ENCODE measurements around the gene PRDM16. TPM values are rescaled to one million over a fixed set of nuclear protein-coding genes. Genes with fewer than 3 reads are reported as not detected.

PRDM16 gene
- polyA plus RNA-seq, 2 of the 4 experiments (the other 2 are of a cell fraction): 0.03 to 0.35 TPM

DNA sequence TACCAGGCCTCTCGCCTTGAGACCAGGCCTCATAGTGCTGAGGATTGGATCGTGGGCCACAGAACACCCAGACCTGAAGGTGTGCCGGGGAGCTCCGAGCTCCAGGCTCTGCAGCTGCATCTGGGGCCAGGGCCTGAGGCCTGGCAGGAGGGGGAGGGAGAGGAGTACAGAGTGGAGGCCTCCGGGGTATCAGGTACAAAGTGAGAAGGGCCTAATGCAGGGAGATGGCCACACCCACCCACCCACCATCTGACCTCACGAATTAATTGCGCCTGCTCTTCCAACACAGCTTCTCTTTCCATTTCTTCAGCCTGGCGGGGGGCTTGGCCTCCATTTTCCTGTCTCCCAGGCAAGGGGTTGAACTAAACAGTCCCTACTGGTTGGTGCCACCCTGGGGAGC, 286.1 kb downstream of the PRDM16 start:
- TF ChIP-seq RAD21 (conservative IDR thresholded peaks at IDR 0.05 in 1 of 2, IDR thresholded peaks at IDR 0.05 in 1 of 2) (no peak), CBX8 (IDR thresholded peaks at IDR 0.05) (no peak), RCOR1 (IDR thresholded peaks at IDR 0.05; ENCODE audit: low read depth, low read length) (no peak), MYC (IDR thresholded peaks at IDR 0.05; ENCODE audit: borderline replicate concordance, low read length) (no peak)
- H3K4me1 ChIP-seq: no peaks in the 10 kb centered on the region
- no peak overlapping the region for H3K27ac ChIP-seq
- no peaks in the 10 kb centered on the region for H3K9me3 ChIP-seq
- ChIA-PET POLR2A (no interaction called here), CTCF (no interaction called here)
- no peak for DNase-seq (ENCODE audit: low read depth in 1 of 2, low spot score in 1 of 2)
- 68% methylated on average over 5 of the region's 8 CpGs for WGBS (ENCODE audit: missing lambda C conversion rate)
- no peak overlapping the region for H3K4me3 ChIP-seq
- FAIRE-seq: no peak
- H3K4me2 ChIP-seq: no peak overlapping the region
- no peak for ATAC-seq

DNA sequence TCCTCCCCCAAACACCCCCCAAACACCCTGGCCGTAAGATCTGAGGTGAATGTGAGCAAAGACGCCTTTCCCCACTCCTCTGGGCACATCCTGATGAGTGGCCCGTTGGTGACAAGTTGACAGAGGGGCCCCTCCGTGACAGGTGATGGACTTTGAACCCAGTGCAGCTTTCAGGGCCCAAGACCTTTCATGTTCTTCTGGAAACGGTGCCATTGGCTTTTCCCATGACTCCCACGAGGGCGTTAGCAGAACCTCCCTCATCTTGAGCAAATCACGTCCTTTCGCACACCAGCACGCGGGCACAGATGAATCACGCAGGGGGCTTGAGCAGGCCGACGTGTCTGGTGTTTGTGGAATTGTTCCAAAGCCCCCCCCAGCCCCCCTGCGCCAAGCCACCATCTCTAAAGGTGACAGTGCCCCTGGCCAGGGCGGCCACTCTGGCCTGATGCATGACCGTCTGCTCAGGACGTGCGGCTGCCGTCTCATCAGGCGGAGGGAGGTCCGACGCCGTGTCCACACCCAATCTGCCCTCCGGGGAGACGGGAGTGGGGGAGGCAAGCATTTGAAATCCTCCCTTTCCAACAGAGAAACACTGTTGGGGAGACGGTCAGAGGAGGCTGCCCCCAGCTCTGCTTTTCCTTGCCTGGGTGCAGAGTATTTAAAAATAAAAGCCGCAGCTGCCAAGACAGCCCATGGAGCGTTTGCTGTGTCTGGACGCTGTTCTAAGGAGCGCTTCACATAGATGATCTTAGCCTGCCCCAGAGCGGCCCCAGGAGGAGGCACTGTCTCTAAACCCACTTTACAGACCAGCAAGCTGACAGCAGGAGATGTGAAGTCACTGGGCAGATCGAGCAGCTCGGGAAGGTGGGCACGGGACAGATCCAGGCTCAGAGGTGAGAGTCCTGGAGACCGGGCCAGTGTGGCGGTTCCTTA, 287.2 kb downstream of the PRDM16 start:
- CTCF ChIA-PET: no interaction called here
- Histone ChIP-seq H3K4me2 (no peak overlapping the region), H3K27ac (no peak overlapping the region), H3K4me1 (no peaks in the 10 kb centered on the region), H3K9me3 (no peaks in the 10 kb centered on the region), H3K4me3 (no peak overlapping the region)
- FAIRE-seq: no peak
- WGBS (ENCODE audit: missing lambda C conversion rate): 57% methylated on average over 18 of the region's 37 CpGs
- TF ChIP-seq NFE2L2 (conservative IDR thresholded peaks at IDR 0.05; ENCODE audit: low read length): no peak
- TF ChIP-seq, protein P1, sequence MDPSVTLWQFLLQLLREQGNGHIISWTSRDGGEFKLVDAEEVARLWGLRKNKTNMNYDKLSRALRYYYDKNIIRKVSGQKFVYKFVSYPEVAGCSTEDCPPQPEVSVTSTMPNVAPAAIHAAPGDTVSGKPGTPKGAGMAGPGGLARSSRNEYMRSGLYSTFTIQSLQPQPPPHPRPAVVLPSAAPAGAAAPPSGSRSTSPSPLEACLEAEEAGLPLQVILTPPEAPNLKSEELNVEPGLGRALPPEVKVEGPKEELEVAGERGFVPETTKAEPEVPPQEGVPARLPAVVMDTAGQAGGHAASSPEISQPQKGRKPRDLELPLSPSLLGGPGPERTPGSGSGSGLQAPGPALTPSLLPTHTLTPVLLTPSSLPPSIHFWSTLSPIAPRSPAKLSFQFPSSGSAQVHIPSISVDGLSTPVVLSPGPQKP (IDR thresholded peaks at IDR 0.05; ENCODE audit: low read depth, low read length): no peak
- no peak for TF ChIP-seq HOXB13 (CRISPR knock-in tag; IDR thresholded peaks at IDR 0.05; ENCODE audit: low read depth)
- TF ChIP-seq MYC (IDR thresholded peaks at IDR 0.05; ENCODE audit: borderline replicate concordance, low read length): no peak
- TF ChIP-seq RFX5 (IDR thresholded peaks at IDR 0.05): no peak
- POLR2A ChIA-PET: no interaction called here
- no peak for DNase-seq (ENCODE audit: low read depth in 1 of 2, low spot score in 1 of 2)
- no peak for ATAC-seq

DNA sequence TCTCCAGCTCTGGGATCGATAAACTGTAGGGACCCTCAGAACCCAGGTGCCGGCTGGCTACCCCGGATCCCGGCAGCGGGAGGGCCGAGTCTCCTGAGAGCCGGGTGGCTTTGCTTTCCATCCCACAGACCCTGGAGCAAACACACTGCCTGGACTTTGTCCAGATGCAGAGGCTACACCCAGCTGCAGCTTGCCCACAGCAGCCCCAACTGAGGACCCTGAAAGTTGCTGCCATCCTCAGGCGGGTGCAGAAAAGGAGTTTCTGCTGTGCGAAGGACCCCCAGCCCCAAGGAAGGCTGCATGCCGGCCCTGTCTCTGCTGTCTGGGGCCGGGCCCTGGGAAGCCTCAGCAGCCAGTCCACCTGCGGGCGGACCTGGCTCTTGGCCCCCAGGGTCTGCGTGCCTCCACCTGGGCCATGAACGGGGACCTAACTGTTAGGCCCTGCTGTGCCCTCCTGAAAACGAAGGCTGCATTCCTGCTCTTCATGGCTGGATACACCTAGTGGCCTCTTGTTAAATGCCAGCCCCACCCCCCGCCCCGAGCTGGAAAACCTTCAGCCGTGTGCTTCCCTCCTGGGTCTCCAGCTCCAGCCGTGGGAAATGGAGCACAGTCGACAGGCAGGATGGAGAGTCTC, 287.9 kb downstream of the PRDM16 start:
- ChIA-PET CTCF (no interaction called here), POLR2A (no interaction called here)
- H3K4me2 ChIP-seq: no peak overlapping the region
- DNase-seq (ENCODE audit: low read depth in 1 of 2, low spot score in 1 of 2): no peak
- no peak overlapping the region for H3K4me3 ChIP-seq
- no peaks in the 10 kb centered on the region for H3K9me3 ChIP-seq
- ATAC-seq: no peak
- FAIRE-seq: no peak
- WGBS (ENCODE audit: missing lambda C conversion rate): 46% methylated on average over 9 of the region's 21 CpGs
- H3K27ac ChIP-seq: no peak overlapping the region
- H3K4me1 ChIP-seq: no peaks in the 10 kb centered on the region
- no peak for TF ChIP-seq ZFP36 (IDR thresholded peaks at IDR 0.05; ENCODE audit: borderline replicate concordance, partially characterized antibody)
- TF ChIP-seq, protein P2, sequence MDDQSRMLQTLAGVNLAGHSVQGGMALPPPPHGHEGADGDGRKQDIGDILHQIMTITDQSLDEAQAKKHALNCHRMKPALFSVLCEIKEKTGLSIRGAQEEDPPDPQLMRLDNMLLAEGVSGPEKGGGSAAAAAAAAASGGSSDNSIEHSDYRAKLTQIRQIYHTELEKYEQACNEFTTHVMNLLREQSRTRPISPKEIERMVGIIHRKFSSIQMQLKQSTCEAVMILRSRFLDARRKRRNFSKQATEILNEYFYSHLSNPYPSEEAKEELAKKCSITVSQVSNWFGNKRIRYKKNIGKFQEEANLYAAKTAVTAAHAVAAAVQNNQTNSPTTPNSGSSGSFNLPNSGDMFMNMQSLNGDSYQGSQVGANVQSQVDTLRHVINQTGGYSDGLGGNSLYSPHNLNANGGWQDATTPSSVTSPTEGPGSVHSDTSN (IDR thresholded peaks at IDR 0.05): no peak
- TF ChIP-seq EP300 (IDR thresholded peaks at IDR 0.05): no peak
- TF ChIP-seq, protein P3, sequence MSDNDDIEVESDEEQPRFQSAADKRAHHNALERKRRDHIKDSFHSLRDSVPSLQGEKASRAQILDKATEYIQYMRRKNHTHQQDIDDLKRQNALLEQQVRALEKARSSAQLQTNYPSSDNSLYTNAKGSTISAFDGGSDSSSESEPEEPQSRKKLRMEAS (IDR thresholded peaks at IDR 0.05): no peak
- no peak for TF ChIP-seq MYC (IDR thresholded peaks at IDR 0.05; ENCODE audit: borderline replicate concordance, low read length)
- no peak for TF ChIP-seq POLR2AphosphoS2 (conservative IDR thresholded peaks at IDR 0.05; ENCODE audit: low read length)
- TF ChIP-seq FOXS1 (CRISPR knock-in tag; IDR thresholded peaks at IDR 0.05): no peak
- TF ChIP-seq, protein P4, sequence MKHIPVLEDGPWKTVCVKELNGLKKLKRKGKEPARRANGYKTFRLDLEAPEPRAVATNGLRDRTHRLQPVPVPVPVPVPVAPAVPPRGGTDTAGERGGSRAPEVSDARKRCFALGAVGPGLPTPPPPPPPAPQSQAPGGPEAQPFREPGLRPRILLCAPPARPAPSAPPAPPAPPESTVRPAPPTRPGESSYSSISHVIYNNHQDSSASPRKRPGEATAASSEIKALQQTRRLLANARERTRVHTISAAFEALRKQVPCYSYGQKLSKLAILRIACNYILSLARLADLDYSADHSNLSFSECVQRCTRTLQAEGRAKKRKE (CRISPR knock-in tag; IDR thresholded peaks at IDR 0.05; ENCODE audit: low read depth): no peak

Data from A549 (cell line).